Measurements from ENCODE around the gene C6orf136. TPM values are rescaled to one million over a fixed set of nuclear protein-coding genes. Genes with fewer than 3 reads are reported as not detected.

The C6orf136 gene
- total and polyA plus RNA-seq, 10 of the 15 experiments (the other 5 are each of a cell fraction or from before 2014, with no cell fraction given): 5.2 to 24.1 (median 14.9) TPM

DNA sequence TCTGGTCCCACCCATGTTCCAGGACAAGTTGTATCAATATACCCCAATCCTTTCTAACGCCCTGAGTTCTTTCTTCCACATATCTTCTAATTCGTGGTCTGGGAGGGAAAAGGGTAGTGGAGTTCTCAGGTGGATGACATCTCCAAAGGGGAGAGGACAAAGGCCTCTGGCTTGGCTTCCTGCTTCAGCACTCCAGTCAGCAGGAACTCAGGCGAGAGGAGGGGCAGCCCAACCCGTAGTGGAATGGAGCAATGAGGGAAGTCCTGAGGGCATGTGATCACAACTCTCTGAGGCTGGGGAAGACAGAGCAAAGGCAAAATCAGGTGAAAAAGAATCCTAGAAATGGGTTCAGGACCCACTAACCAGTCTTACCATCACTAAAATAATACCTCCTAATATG lies 53.4 kb downstream of the C6orf136 start:
- in situ Hi-C loops (cut with MboI): no loop called here
- H3K9me3 ChIP-seq (replicated peaks; ENCODE audit: control insufficient read depth, insufficient read depth, low read length): no peaks in the 10 kb centered on the region
- H3K36me3 ChIP-seq (ENCODE audit: control insufficient read depth in 2 of 2, insufficient read depth in 2 of 2, low read length in 1 of 2): peaks cover 0 to 8% of the 10 kb centered on the region in 2 experiments; a peak in 3 of 4 replicates
- ATAC-seq (no peak), DNase-seq (ENCODE audit: low read depth, low spot score) (no peak), FAIRE-seq (no peak)
- no peaks in the 10 kb centered on the region for H3K79me2 ChIP-seq (ENCODE audit: control insufficient read depth, insufficient read depth, low read length)
- intact Hi-C loops (cut with micrococcal nuclease; ENCODE audit: unreplicated experiment): no loop called here
- WGBS (ENCODE audit: insufficient coverage, insufficient replicate concordance, low lambda C conversion rate, missing lambda C conversion rate): 82% methylated on average over 4 of the region's 4 CpGs
- POLR2A ChIA-PET: interaction anchor here (0.5 to 1.0 kb wide), 4 partner anchors 10 to 73 kb away, joined by 3 to 5 read pairs (median 4); no protein-coding TSS in a partner anchor
- no peak overlapping the region for H3K4me3 ChIP-seq
- H4K20me1 ChIP-seq (ENCODE audit: control insufficient read depth, insufficient read depth): no peaks in the 10 kb centered on the region
- H3K4me2 ChIP-seq (ENCODE audit: control insufficient read depth, insufficient read depth): no peak overlapping the region
- no peaks in the 10 kb centered on the region for H3K4me1 ChIP-seq (ENCODE audit: control insufficient read depth, insufficient read depth, low read length)
- H3K27me3 ChIP-seq (replicated peaks in 1 of 2; ENCODE audit: control insufficient read depth in 2 of 2, insufficient read depth in 2 of 2, low read length in 1 of 2): no peaks in the 10 kb centered on the region
- CTCF ChIA-PET: interaction anchor here (0.5 kb wide), 1 partner anchor 11 kb away, joined by 3 read pairs; no protein-coding TSS in a partner anchor
- TF ChIP-seq PAX5 (IDR thresholded peaks at IDR 0.05; ENCODE audit: borderline replicate concordance, low read depth, low read length) (no peak), EGR1 (IDR thresholded peaks at IDR 0.05; ENCODE audit: borderline replicate concordance in 1 of 2, low read depth in 2 of 2, low read length in 2 of 2) (no peak)
- TF ChIP-seq, protein P1, sequence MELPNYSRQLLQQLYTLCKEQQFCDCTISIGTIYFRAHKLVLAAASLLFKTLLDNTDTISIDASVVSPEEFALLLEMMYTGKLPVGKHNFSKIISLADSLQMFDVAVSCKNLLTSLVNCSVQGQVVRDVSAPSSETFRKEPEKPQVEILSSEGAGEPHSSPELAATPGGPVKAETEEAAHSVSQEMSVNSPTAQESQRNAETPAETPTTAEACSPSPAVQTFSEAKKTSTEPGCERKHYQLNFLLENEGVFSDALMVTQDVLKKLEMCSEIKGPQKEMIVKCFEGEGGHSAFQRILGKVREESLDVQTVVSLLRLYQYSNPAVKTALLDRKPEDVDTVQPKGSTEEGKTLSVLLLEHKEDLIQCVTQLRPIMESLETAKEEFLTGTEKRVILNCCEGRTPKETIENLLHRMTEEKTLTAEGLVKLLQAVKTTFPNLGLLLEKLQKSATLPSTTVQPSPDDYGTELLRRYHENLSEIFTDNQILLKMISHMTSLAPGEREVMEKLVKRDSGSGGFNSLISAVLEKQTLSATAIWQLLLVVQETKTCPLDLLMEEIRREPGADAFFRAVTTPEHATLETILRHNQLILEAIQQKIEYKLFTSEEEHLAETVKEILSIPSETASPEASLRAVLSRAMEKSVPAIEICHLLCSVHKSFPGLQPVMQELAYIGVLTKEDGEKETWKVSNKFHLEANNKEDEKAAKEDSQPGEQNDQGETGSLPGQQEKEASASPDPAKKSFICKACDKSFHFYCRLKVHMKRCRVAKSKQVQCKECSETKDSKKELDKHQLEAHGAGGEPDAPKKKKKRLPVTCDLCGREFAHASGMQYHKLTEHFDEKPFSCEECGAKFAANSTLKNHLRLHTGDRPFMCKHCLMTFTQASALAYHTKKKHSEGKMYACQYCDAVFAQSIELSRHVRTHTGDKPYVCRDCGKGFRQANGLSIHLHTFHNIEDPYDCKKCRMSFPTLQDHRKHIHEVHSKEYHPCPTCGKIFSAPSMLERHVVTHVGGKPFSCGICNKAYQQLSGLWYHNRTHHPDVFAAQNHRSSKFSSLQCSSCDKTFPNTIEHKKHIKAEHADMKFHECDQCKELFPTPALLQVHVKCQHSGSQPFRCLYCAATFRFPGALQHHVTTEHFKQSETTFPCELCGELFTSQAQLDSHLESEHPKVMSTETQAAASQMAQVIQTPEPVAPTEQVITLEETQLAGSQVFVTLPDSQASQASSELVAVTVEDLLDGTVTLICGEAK (IDR thresholded peaks at IDR 0.05; ENCODE audit: borderline replicate concordance): no peak
- SMC1A ChIA-PET (ENCODE audit: uncharacterized antibody, unreplicated experiment): interaction anchor here (0.7 to 1.1 kb wide), 2 partner anchors 19 to 147 kb away, joined by 3 to 4 read pairs; no protein-coding TSS in a partner anchor
- H3K9ac ChIP-seq (ENCODE audit: control insufficient read depth, insufficient read depth, low read length): no peak overlapping the region
- no peak overlapping the region for H2AFZ ChIP-seq (ENCODE audit: control insufficient read depth, low read depth, low read length)
- no peak overlapping the region for H3K27ac ChIP-seq (ENCODE audit: control insufficient read depth, insufficient read depth)
- RAD21 ChIA-PET (ENCODE audit: unreplicated experiment): no interaction called here
- no TSS peak for BruUV-seq (replicated peaks)

Other genes starting within 250 kb of the C6orf136 start
Only the 7 nearest of the 15 such genes appear.
- gene PPP1R10, start 29.9 kb upstream of the C6orf136 start, total RNA-seq (2014; rRNA removed): 81.1 and 83.8 TPM in 2 replicates
- gene PPP1R10, start 29.9 kb upstream of the C6orf136 start, total RNA-seq (2014; rRNA removed; fragmentation: Illumina TruSeq; extraction: Trizol): 42.7 and 42.9 TPM in 2 replicates
- gene PPP1R10, start 29.9 kb upstream of the C6orf136 start, total RNA-seq (2021): 75.1 and 78.7 TPM in 2 replicates
- 22.9 and 37.6 TPM in 2 replicates for gene PPP1R10, start 29.9 kb upstream of the C6orf136 start, polyA plus RNA-seq (2011; rRNA removed)
- 68.0 and 76.2 TPM in 2 replicates for gene PPP1R10, start 29.9 kb upstream of the C6orf136 start, polyA plus RNA-seq (2014; fragmentation: Illumina TruSeq; extraction: Trizol)
- gene PPP1R10, start 29.9 kb upstream of the C6orf136 start, polyA plus RNA-seq (2014; fragmentation: Nextera tagmentation; extraction: Ambion mirVana): 10 to 100 TPM; 11.3 to 22.6 TPM
- gene PPP1R10, start 29.9 kb upstream of the C6orf136 start, polyA plus RNA-seq (2014; rRNA removed): 36.7 and 37.9 TPM in 2 replicates
- gene PPP1R10, start 29.9 kb upstream of the C6orf136 start, polyA plus RNA-seq (2016; fragmentation: Nextera tagmentation; extraction: Ambion mirVana): 10 to 100 TPM; 39.6 to 46.1 TPM
- 108 and 113 TPM in 2 replicates for gene MRPS18B, start 29.3 kb upstream of the C6orf136 start, total RNA-seq (2014; rRNA removed)
- gene MRPS18B, start 29.3 kb upstream of the C6orf136 start, total RNA-seq (2014; rRNA removed; fragmentation: Illumina TruSeq; extraction: Trizol): 112 and 121 TPM in 2 replicates
- gene MRPS18B, start 29.3 kb upstream of the C6orf136 start, total RNA-seq (2021): 80.9 and 87.7 TPM in 2 replicates
- 104 and 133 TPM in 2 replicates for gene MRPS18B, start 29.3 kb upstream of the C6orf136 start, polyA plus RNA-seq (2011; rRNA removed)
- gene MRPS18B, start 29.3 kb upstream of the C6orf136 start, polyA plus RNA-seq (2014; fragmentation: Illumina TruSeq; extraction: Trizol): 208 and 218 TPM in 2 replicates
- gene MRPS18B, start 29.3 kb upstream of the C6orf136 start, polyA plus RNA-seq (2014; fragmentation: Nextera tagmentation; extraction: Ambion mirVana): 100 to 1,000 TPM; 219 to 259 TPM
- gene MRPS18B, start 29.3 kb upstream of the C6orf136 start, polyA plus RNA-seq (2014; rRNA removed): 118 and 166 TPM in 2 replicates
- gene MRPS18B, start 29.3 kb upstream of the C6orf136 start, polyA plus RNA-seq (2016; fragmentation: Nextera tagmentation; extraction: Ambion mirVana): 100 to 1,000 TPM; 132 to 147 TPM
- 4.5 and 4.7 TPM in 2 replicates for gene ATAT1, start 20.3 kb upstream of the C6orf136 start, total RNA-seq (2014; rRNA removed)
- gene ATAT1, start 20.3 kb upstream of the C6orf136 start, total RNA-seq (2014; rRNA removed; fragmentation: Illumina TruSeq; extraction: Trizol): 2.5 and 2.9 TPM in 2 replicates
- gene ATAT1, start 20.3 kb upstream of the C6orf136 start, total RNA-seq (2021): 7.1 and 9.0 TPM in 2 replicates
- 3.6 and 4.8 TPM in 2 replicates for gene ATAT1, start 20.3 kb upstream of the C6orf136 start, polyA plus RNA-seq (2011; rRNA removed)
- 6.8 and 10.2 TPM in 2 replicates for gene ATAT1, start 20.3 kb upstream of the C6orf136 start, polyA plus RNA-seq (2014; fragmentation: Illumina TruSeq; extraction: Trizol)
- gene ATAT1, start 20.3 kb upstream of the C6orf136 start, polyA plus RNA-seq (2014; fragmentation: Nextera tagmentation; extraction: Ambion mirVana): 1 to 10 TPM; 1.1 to 1.7 TPM
- 12.7 and 13.1 TPM in 2 replicates for gene ATAT1, start 20.3 kb upstream of the C6orf136 start, polyA plus RNA-seq (2014; rRNA removed)
- gene ATAT1, start 20.3 kb upstream of the C6orf136 start, polyA plus RNA-seq (2016; fragmentation: Nextera tagmentation; extraction: Ambion mirVana): 10 to 100 TPM; 12.2 to 14.2 TPM
- gene DHX16, start 25.9 kb downstream of the C6orf136 start, total RNA-seq (2014; rRNA removed): 39.5 and 40.0 TPM in 2 replicates
- 35.6 and 38.1 TPM in 2 replicates for gene DHX16, start 25.9 kb downstream of the C6orf136 start, total RNA-seq (2014; rRNA removed; fragmentation: Illumina TruSeq; extraction: Trizol)
- 30.3 and 31.8 TPM in 2 replicates for gene DHX16, start 25.9 kb downstream of the C6orf136 start, total RNA-seq (2021)
- 27.5 and 36.3 TPM in 2 replicates for gene DHX16, start 25.9 kb downstream of the C6orf136 start, polyA plus RNA-seq (2011; rRNA removed)
- gene DHX16, start 25.9 kb downstream of the C6orf136 start, polyA plus RNA-seq (2014; fragmentation: Illumina TruSeq; extraction: Trizol): 26.8 and 41.0 TPM in 2 replicates
- 10 to 100 TPM; 10.1 to 17.7 TPM for gene DHX16, start 25.9 kb downstream of the C6orf136 start, polyA plus RNA-seq (2014; fragmentation: Nextera tagmentation; extraction: Ambion mirVana)
- 38.4 and 41.4 TPM in 2 replicates for gene DHX16, start 25.9 kb downstream of the C6orf136 start, polyA plus RNA-seq (2014; rRNA removed)
- gene DHX16, start 25.9 kb downstream of the C6orf136 start, polyA plus RNA-seq (2016; fragmentation: Nextera tagmentation; extraction: Ambion mirVana): 10 to 100 TPM; 40.3 to 41.4 TPM
- 47.4 and 51.3 TPM in 2 replicates for gene PPP1R18, start 39.5 kb downstream of the C6orf136 start, total RNA-seq (2014; rRNA removed)
- 50.4 and 54.0 TPM in 2 replicates for gene PPP1R18, start 39.5 kb downstream of the C6orf136 start, total RNA-seq (2014; rRNA removed; fragmentation: Illumina TruSeq; extraction: Trizol)
- 99.2 and 100 TPM in 2 replicates for gene PPP1R18, start 39.5 kb downstream of the C6orf136 start, total RNA-seq (2021)
- gene PPP1R18, start 39.5 kb downstream of the C6orf136 start, polyA plus RNA-seq (2011; rRNA removed): 78.3 and 114 TPM in 2 replicates
- gene PPP1R18, start 39.5 kb downstream of the C6orf136 start, polyA plus RNA-seq (2014; fragmentation: Illumina TruSeq; extraction: Trizol): 109 and 119 TPM in 2 replicates
- 10 to 100 TPM; 21.0 to 24.0 TPM for gene PPP1R18, start 39.5 kb downstream of the C6orf136 start, polyA plus RNA-seq (2014; fragmentation: Nextera tagmentation; extraction: Ambion mirVana)
- 72.3 and 86.2 TPM in 2 replicates for gene PPP1R18, start 39.5 kb downstream of the C6orf136 start, polyA plus RNA-seq (2014; rRNA removed)
- 10 to 100 TPM; 46.3 to 50.7 TPM for gene PPP1R18, start 39.5 kb downstream of the C6orf136 start, polyA plus RNA-seq (2016; fragmentation: Nextera tagmentation; extraction: Ambion mirVana)
- gene NRM, start 43.9 kb downstream of the C6orf136 start, total RNA-seq (2014; rRNA removed): 14.8 and 17.7 TPM in 2 replicates
- 14.7 and 15.4 TPM in 2 replicates for gene NRM, start 43.9 kb downstream of the C6orf136 start, total RNA-seq (2014; rRNA removed; fragmentation: Illumina TruSeq; extraction: Trizol)
- gene NRM, start 43.9 kb downstream of the C6orf136 start, total RNA-seq (2021): 39.0 and 39.3 TPM in 2 replicates
- 7.6 and 18.7 TPM in 2 replicates for gene NRM, start 43.9 kb downstream of the C6orf136 start, polyA plus RNA-seq (2011; rRNA removed)
- 35.8 and 46.7 TPM in 2 replicates for gene NRM, start 43.9 kb downstream of the C6orf136 start, polyA plus RNA-seq (2014; fragmentation: Illumina TruSeq; extraction: Trizol)
- 10 to 100 TPM; 19.1 to 23.7 TPM for gene NRM, start 43.9 kb downstream of the C6orf136 start, polyA plus RNA-seq (2014; fragmentation: Nextera tagmentation; extraction: Ambion mirVana)
- gene NRM, start 43.9 kb downstream of the C6orf136 start, polyA plus RNA-seq (2014; rRNA removed): 34.3 and 35.7 TPM in 2 replicates
- 10 to 100 TPM; 36.6 to 37.5 TPM for gene NRM, start 43.9 kb downstream of the C6orf136 start, polyA plus RNA-seq (2016; fragmentation: Nextera tagmentation; extraction: Ambion mirVana)
- 11.9 and 12.9 TPM in 2 replicates for gene MDC1, start 70.1 kb downstream of the C6orf136 start, total RNA-seq (2014; rRNA removed)
- gene MDC1, start 70.1 kb downstream of the C6orf136 start, total RNA-seq (2014; rRNA removed; fragmentation: Illumina TruSeq; extraction: Trizol): 12.4 and 12.5 TPM in 2 replicates
- gene MDC1, start 70.1 kb downstream of the C6orf136 start, total RNA-seq (2021): 62.5 and 66.9 TPM in 2 replicates
- gene MDC1, start 70.1 kb downstream of the C6orf136 start, polyA plus RNA-seq (2011; rRNA removed): 6.8 and 14.8 TPM in 2 replicates
- gene MDC1, start 70.1 kb downstream of the C6orf136 start, polyA plus RNA-seq (2014; fragmentation: Illumina TruSeq; extraction: Trizol): 52.7 and 53.6 TPM in 2 replicates
- 1 to 10 TPM; 5.1 to 6.5 TPM for gene MDC1, start 70.1 kb downstream of the C6orf136 start, polyA plus RNA-seq (2014; fragmentation: Nextera tagmentation; extraction: Ambion mirVana)
- gene MDC1, start 70.1 kb downstream of the C6orf136 start, polyA plus RNA-seq (2014; rRNA removed): 30.1 and 33.3 TPM in 2 replicates
- gene MDC1, start 70.1 kb downstream of the C6orf136 start, polyA plus RNA-seq (2016; fragmentation: Nextera tagmentation; extraction: Ambion mirVana): 10 to 100 TPM; 31.1 to 36.2 TPM